Left renal cortex interstitium (tissue), 4 donors: ENCODE data around the gene SNAPC3. TPM values are rescaled to one million over a fixed set of nuclear protein-coding genes. Genes with fewer than 3 reads are reported as not detected.

Experiments used
- DNase-seq, 4 donors: peaks; one replicate each; pipeline ENCODE4 v3.0.0-alpha.2; 2013; ENCODE audit warnings: low read depth in 4 of 4, low spot score in 2 of 4, missing footprints in 1 of 4
- polyA plus RNA-seq, 4 donors: library from polyadenylated mRNA; unstranded; fragments of 120-200 nt; gene quantifications; one replicate each; pipeline ENCODE4 v1.2.1, GENCODE V29; 2013; ENCODE audit not compliant: insufficient read length in 4 of 4

Gene SNAPC3
- polyA plus RNA-seq, 4 donors = 38.4 to 60.0 (median 44.9) TPM

DNA sequence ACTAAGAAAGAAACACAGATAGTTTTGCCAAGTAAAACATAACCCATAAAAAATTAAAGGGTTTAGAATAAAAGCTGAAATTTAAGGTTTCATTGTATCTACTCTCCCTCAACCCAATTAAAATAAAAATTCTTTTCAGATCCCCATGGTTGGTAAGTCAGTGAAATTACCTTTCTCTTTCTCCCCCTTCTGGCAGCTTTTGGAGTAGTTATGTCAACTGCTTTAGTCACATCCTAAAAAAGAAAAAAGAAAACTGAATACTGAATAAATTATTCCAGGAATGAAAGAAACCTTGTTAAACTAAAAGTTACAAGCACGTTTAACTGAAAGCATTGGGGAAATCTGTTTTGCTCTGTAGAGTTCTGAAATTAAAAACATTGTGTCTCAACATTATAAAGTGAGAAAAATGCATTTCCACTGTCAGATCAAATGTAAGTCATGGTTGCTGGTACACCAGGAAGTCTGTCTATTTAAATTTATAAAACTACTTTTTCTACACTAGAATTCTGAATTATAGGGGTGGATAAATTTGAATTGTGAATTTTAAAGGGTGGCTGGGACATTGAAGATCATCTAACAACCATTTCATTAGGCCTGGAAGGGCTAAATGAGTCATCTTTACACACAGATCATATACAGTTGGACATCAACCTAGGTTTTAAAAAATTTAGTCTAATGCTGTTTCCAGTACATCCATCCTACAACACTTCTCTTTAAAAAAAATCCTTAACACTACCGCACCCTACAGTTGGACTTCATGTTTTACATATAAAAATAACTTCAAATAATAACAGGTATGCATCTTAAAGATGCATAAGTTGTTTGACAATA, 63.4 kb downstream of the SNAPC3 start:
- DNase-seq = no peak

DNA sequence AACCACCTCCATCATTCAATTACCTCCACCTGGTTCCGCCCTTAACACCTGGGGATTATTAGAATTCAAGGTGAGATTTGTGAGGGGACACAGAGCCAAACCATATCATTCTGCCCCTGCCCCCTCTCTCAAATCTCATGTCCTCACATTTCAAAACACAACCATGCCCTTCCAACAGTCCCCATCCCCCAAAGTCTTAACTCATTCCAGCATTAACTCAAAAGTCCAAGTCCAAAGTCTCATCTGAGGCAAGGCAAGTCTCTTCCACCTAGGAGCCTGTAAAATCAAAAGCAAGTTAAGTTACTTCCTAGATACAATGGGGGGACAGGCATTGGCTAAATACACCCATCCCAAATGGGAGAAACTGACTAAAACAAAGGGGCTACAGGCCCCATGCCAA, 69.3 kb downstream of the SNAPC3 start:
- no peak for DNase-seq

DNA sequence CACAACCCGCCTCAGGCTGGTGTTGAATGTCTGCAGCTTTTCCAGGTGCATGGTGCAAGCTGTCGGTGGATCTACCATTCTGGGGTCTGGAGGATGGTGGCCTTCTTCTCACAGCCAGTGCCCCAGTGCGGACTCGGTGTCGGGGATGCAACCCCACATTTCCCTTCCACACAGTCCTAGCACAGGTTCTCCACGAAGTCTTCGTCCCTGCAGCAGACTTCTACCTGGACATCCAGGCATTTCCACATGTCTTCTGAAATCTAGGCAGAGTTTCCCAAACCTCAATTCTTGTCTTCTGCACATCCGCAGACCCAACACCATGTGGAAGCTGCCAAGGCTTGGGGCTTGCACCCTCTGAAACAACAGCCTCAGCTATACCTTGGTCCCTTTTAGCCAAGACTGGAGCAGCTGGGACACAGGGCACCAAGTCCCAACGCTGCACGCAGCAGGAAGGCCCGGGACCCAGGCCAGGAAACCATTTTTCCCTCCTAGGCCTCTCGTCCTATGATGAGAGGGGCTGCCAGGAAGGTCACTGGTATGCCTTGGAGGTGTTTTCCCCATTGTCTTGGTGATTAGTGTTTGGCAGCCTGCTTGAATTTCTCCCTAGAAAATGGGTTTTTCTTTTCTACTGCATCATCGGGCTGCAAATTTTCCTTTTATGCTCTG, 69.9 kb downstream of the SNAPC3 start:
- no peak for DNase-seq

DNA sequence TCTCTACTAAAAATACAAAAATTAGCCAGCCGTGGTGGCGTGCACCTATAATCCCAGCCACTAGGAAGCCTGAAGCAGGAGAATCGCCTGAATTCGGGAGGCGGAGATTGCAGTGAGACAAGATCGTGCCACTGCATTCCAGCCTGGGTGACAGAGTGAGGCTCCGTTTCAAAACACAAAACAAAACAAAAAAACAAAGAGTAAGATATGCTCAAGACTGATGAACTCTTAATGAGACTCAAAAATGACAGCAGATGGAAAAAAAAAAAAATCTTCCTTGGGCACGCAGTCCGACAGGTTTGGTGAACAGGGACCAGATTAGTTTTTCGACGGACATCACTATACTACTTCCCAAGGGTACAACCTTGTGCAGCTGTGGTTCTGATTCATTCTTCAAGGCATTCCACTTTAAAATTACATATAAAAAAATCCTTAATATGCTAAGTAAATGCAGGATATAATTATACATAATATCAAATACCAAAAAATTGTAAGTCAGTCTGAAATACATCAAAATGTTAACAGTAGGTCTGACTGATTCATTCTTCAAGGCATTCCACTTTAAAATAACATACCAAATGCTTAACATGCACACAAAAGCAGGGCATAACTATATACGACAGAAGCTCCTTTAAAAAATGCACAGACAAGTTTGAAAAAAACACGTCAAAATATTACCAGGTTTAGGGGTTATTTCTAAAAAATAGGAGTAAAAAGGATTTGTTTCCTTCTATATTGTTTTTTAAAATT, 75.7 kb downstream of the SNAPC3 start:
- DNase-seq = no peak

DNA sequence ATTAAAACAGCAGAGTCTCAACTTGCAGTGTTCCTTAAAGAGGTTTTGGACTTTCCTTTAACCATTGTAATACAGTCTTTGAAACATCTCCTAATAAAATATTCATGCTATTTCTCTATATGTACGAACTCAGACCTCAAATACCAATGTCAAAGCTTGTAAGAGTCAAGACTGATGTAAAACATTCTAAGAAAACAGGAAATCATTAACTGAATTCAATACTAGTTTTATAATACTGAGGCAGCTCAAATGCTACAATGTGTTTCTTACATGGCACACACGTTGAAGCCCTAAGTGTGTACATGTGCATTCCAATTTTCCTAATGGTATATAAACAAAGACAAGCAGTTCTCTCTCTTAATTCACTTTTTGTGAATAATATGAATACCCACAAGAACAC, 76.5 kb downstream of the SNAPC3 start:
- no peak for DNase-seq

DNA sequence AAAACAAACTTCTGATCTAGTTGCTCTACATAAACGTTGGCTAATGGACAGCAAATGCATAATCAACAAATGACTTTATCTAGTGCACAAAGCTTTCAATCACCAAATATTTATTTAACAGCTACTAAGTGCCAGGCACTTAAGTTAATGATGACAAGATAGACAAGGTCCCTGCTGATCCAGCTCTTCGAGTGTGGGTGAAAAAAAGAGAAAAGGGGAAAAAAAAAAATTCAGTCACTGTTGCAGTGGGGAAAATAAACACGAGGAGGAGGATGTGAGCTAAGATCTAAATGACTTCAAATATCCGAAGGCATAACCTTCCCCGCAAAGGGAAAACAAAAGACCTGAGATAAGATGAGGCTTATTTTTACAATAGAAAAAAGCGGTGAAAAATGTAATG, 78.5 kb downstream of the SNAPC3 start:
- no peak for DNase-seq

DNA sequence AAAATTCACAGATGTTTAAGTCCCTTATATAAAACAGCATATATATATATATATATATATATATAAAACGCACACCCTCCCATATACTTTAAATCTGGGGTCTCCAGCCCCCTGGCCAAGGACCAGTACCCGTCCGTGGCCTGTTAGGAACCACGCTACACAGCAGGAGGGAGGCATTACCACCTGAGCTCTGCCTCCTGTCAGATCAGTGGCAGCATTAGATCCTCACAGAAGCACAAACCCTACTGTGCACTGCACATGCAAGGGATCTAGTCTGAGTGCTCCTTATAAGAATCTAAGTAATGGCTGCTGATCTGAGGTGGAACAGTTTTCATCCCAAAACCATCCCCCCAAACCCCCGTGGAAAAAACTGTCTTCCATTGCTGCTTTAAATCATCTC, 79.1 kb downstream of the SNAPC3 start:
- DNase-seq = no peak

DNA sequence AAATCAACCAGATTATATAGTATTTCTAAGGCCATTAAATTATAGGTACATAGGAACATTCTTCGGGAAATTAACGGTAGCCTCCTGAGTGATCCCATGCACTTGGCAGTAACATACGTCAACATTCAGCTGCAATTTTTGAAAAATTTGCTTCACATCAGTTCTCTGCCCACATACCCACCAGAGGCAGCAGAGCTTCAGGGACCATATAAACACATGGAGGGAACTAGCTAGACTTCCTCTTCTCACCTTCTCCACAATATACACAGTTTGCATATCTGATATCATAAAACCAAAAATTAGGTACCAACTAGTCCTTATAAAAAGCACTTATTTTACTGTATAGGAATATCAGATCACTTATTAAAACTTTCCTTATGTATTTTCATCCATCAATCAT, 83.2 kb downstream of the SNAPC3 start:
- DNase-seq = no peak

DNA sequence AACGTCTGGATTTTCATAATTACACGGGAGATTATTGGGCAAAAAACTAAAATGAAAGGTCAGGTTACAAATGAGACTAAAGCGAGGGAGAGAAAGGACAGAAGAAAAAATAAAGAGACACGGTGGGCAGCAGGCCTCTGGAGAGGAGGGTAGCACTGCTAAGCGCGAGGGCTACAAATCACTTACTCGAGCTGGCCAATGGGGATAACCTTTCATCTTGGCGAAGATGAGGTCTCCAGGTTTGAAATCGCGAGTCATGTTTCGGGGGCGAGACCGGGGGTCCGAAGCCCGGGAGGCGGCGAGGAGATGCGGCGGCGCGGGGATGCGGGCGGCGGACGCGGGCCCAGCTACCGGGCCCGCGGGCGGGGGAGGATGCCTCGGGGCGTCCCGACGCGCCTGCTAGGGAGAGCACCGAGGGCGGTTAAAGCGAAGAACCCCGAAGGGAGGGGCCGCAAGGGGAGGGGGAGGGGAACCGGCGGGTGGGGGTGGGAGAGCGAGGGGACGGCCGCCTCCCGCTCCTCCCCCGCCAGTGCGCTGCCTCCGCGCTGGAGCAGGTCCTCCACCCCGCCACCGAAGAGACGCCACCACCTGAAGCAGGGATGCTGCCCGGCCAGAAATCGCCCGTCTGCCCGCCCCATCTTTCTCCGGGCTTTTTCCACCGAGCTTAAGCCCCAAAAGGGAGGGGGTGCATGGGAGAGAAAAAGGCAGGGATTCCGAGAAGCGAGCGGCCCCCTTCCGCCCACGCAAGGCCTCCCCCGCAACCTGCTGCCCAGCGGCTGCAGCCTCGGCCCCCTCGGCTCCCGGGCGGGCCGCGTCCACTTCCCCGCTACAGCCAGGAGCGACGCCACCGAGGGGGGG, 87.5 kb downstream of the SNAPC3 start:
- peak in 3 of 4 donors; percentile 25 to 29 (median 27) for DNase-seq

DNA sequence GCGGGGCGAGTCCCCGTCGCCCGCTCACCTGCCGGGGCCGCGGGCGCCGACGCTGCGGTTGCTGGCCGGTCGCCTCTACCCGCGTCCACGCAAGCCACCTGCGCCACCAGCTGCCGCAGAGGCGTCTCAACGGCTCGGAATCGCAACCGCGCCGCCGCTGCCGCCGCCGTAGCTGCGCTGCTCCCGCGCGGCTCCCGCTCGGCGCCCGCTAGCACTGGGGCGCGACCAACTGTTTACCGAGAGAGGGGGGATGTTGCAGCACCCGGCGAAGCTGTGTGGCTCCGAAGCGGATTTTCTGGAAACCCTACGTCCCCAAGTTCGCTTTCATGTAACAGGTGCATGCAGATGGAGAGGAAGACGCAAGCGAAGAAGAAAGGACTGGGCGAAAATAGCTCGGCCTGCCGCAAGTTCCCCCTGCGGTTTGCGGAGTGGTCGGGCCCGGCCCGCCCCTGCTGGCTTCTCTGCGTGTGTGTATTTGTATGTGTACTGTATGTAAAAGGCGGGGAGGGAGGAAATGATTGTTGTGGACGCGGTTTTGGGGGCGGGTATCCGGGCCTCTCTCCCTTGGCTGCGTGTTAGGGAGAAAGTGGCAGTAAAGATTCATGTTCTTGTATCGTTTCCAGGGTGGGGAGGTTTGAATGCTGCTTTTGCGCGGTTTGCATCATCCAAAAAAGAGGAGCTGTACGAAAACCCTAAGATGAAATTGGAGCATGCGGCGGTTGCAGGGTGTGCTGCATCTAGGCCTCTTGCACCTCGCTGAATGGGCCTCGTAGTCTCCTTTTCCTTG, 88.3 kb downstream of the SNAPC3 start, which contains the start of gene PSIP1:
Gene PSIP1, minus strand, starts transcription at position 182 of the 787 bp plus-strand sequence. CDS start 782 bp downstream, outside the sequence.
- peak; percentile 75 to 90 (median 80) for DNase-seq

Other genes starting within 250 kb of the SNAPC3 start
- 10 to 100 TPM in 1 of 4 donors, 1 to 10 TPM in 3; 6.2 to 10.5 (median 7.9) TPM for gene TTC39B, start 115.7 kb upstream of the SNAPC3 start, polyA plus RNA-seq
- 100 to 1,000 TPM; 184 to 220 (median 206) TPM for gene PSIP1, start 88.1 kb downstream of the SNAPC3 start, polyA plus RNA-seq
- 1 to 10 TPM; 4.3 to 6.6 (median 5.4) TPM for gene CCDC171, start 130.2 kb downstream of the SNAPC3 start, polyA plus RNA-seq